ENCODE measurements around the gene LGALS1. TPM values are rescaled to one million over a fixed set of nuclear protein-coding genes. Genes with fewer than 3 reads are reported as not detected.

Gene LGALS1
- total RNA-seq, 1 experiment from 2014 or later = 1,080 TPM

- Histone ChIP-seq H3K9me3 (ENCODE audit: control insufficient read depth in 1 of 2, insufficient read depth in 1 of 2, low read depth in 1 of 2, low read length in 2 of 2) (no peaks in the 10 kb centered on the region), H3K9me2 (ENCODE audit: insufficient read depth) (no peaks in the 10 kb centered on the region), H4K20me1 (ENCODE audit: insufficient read depth) (no peaks in the 10 kb centered on the region), H3K27me3 (ENCODE audit: insufficient read depth, low read length) (no peaks in the 10 kb centered on the region), H3K4me1 (ENCODE audit: control insufficient read depth in 1 of 2, insufficient read depth in 2 of 2, low read length in 2 of 2) (0 out of 4 replicates have a peak, but pooled peaks cover 0 to 2% of the 10 kb centered on the region in 2 experiments), H3K27ac (ENCODE audit: low read depth, low read length) (no peak overlapping the region), H2AFZ (ENCODE audit: low read depth, low read length, poor library complexity, severe bottlenecking) (no peak overlapping the region), H3K4me2 (ENCODE audit: low read length) (no peak overlapping the region), H3K4me3 (replicated peaks in 1 of 2; ENCODE audit: low read depth in 1 of 2, low read length in 2 of 2) (no peak overlapping the region), H3K9ac (ENCODE audit: low read length) (no peak overlapping the region), H3K79me2 (ENCODE audit: insufficient read depth, low read length) (no peaks in the 10 kb centered on the region), H3K36me3 (ENCODE audit: control insufficient read depth in 1 of 2, insufficient read depth in 2 of 2, low read length in 2 of 2) (no peaks in the 10 kb centered on the region)
- no TSS peak for BruUV-seq (replicated peaks)
- ChIA-PET CTCF (no interaction called here), RAD21 (ENCODE audit: low non-redundant PET in 1 of 2, low total read pairs in 2 of 2, uncharacterized antibody in 2 of 2, unreplicated experiment in 2 of 2) (no interaction called here), POLR2A (interaction anchor here (0.9 kb wide), 1 partner anchor 11 kb away, joined by 4 read pairs; no protein-coding TSS in a partner anchor)
- TF ChIP-seq SRF (IDR thresholded peaks at IDR 0.05; ENCODE audit: low read depth) = no peak
- TF ChIP-seq ZBTB33 (IDR thresholded peaks at IDR 0.05; ENCODE audit: extremely low read depth, insufficient replicate concordance, low read length) = no peak
- TF ChIP-seq JUND (IDR thresholded peaks at IDR 0.05) = no peak
- no peak for TF ChIP-seq EGR1 (IDR thresholded peaks at IDR 0.05; ENCODE audit: low read depth)
- no peak for TF ChIP-seq REST (IDR thresholded peaks at IDR 0.05; ENCODE audit: low read depth)
- TF ChIP-seq ATF3 (IDR thresholded peaks at IDR 0.05) = no peak
- no peak for TF ChIP-seq ELF1 (IDR thresholded peaks at IDR 0.05; ENCODE audit: borderline replicate concordance, low read depth)
- DNase-seq (ENCODE audit: low read depth, low spot score) = no peak
- intact Hi-C loops (cut with micrococcal nuclease) = no loop called here
- ATAC-seq = no peak
Observed at GRCh38 chr22:37711490-37711889, 36.1 kb downstream of the LGALS1 start.

All from HCT116 (cell line).